Activated T-helper 1 cell treated with Interleukin-2 at 50 U/mL for 16 hours (primary cell): ENCODE data around the gene RDX.

Experiments used
- DNase-seq: peaks from one replicate; pipeline ENCODE4 v3.0.0-alpha.2; 2020; ENCODE audit warnings: low read depth

RDX gene

GRCh38 chr11:110130642-110131238 is 165.7 kb downstream of the RDX start:
- no peak for DNase-seq

GRCh38 chr11:110128161-110128560 is 168.3 kb downstream of the RDX start:
- DNase-seq, result no peak

- DNase-seq, result no peak
Measured at GRCh38 chr11:110126936-110127335, 169.5 kb downstream of the RDX start.

GRCh38 chr11:110125632-110126031 is 170.8 kb downstream of the RDX start:
- no peak for DNase-seq
